Sigmoid colon (tissue), 7 donors: ENCODE measurements around the gene FKRP. TPM values are rescaled to one million over a fixed set of nuclear protein-coding genes. Genes with fewer than 3 reads are reported as not detected.

Source experiments
- DNase-seq: peaks from one replicate; pipeline ENCODE4 v3.0.0-alpha.2; 2019
- H3K27ac ChIP-seq, 4 donors: fragments of 200-600 bp; sonication (generic); one replicate each; pipeline ENCODE4 v1.5.1; 2016 to 2019; ENCODE audit warnings: mild to moderate bottlenecking in 1 of 4
- H3K27me3 ChIP-seq, 3 donors: fragments of 200-600 bp; sonication (generic); one replicate each; pipeline ENCODE4 v1.5.1; 2019; ENCODE audit warnings: mild to moderate bottlenecking in 1 of 3
- H3K36me3 ChIP-seq, 4 donors: fragments of 200-600 bp; sonication (generic); one replicate each; pipeline ENCODE4 v1.5.1; 2016 to 2019
- H3K4me1 ChIP-seq, 4 donors: fragments of 200-600 bp; sonication (generic); one replicate each; pipeline ENCODE4 v1.5.1; 2017 to 2019
- H3K4me3 ChIP-seq, 4 donors: fragments of 200-600 bp; sonication (generic); one replicate each; pipeline ENCODE4 v1.5.1; 2017 to 2019; ENCODE audit warnings: mild to moderate bottlenecking in 2 of 4, moderate library complexity in 1 of 4
- H3K9me3 ChIP-seq, 4 donors: fragments of 200-600 bp in 3 of 4; sonication (generic) in 3 of 4; one replicate each; pipeline versions ENCODE4 v1.5.1 to v1.6.1; 2013 to 2019
- CTCF ChIP-seq, 4 experiments: fragments of 450-650 bp in 3 of 4; fragments of 200-600 bp in 1 of 4; IDR thresholded peaks; one replicate each; pipeline ENCODE4 v1.5.1; 2016 to 2019; ENCODE audit warnings: antibody characterized with exemption in 4 of 4, mild to moderate bottlenecking in 3 of 4, moderate library complexity in 2 of 4
- EP300 ChIP-seq, 4 donors: sonication (generic); formaldehyde crosslinking; IDR thresholded peaks; one replicate each; pipeline ENCODE4 v1.6.1; 2017; ENCODE audit warnings: antibody characterized with exemption in 4 of 4
- POLR2A ChIP-seq, 2 donors: fragments of 450-650 bp; IDR thresholded peaks; one replicate each; pipeline ENCODE4 v1.6.1; 2016; ENCODE audit warnings: antibody characterized with exemption in 2 of 2, mild to moderate bottlenecking in 2 of 2, moderate library complexity in 2 of 2
- POLR2AphosphoS5 ChIP-seq, 4 donors: sonication (generic); formaldehyde crosslinking; IDR thresholded peaks; one replicate each; pipeline ENCODE4 v1.6.1; 2017; ENCODE audit warnings: antibody characterized with exemption in 4 of 4
- WGBS, 2 donors: extraction: QIAGEN DNeasy Blood & Tissue Kit; methylation state at CpG; one replicate each; pipeline ENCODE4 v1.1.7; 2013; 5-methylcytosine and 5-hydroxymethylcytosine counted together
- intact Hi-C: fragments of 100-400 bp; cut with DNase I; formaldehyde crosslinking; loops from one replicate; pipeline ENCODE4 v1.15.1; 2023
- polyA plus RNA-seq, 3 donors: library from polyadenylated mRNA; stranded (reverse); fragments of 200-250 nt; gene quantifications; one replicate each; pipeline ENCODE4 v1.2.3, GENCODE V29; 2013
- total RNA-seq, 4 donors: library from RNA; depleted of rRNA; stranded (reverse); fragments of >200 nt; gene quantifications; one replicate each; pipeline ENCODE4 v1.1.0, GENCODE V29; 2016
- donor health status: healthy with polysubstance abuse.
- donor health status: Bipolar disorder and iron deficiency.
- donor health status: healthy.

Gene FKRP
- total RNA-seq, result 10 to 100 TPM; 15.0 to 31.0 (median 15.7) TPM
- 10 to 100 TPM in 1 of 3 donors, 1 to 10 TPM in 2; 1.4 to 11.9 (median 3.6) TPM for polyA plus RNA-seq

GRCh38 chr19:46745521-46746280 lies at the start of gene FKRP:
Gene FKRP (plus strand): TSS chr19:46746057. CDS start chr19:46755451, 9,394 bp downstream.
- Histone ChIP-seq H3K4me1 (peaks cover 0 to 56% (median 52%) of the 10 kb centered on the region in 4 donors), H3K9me3 (no peaks in the 10 kb centered on the region), H3K36me3 (peaks cover 0 to 16% (median 5%) of the 10 kb centered on the region in 4 donors), H3K27ac (peak within 1 kb of the TSS; percentile 86 to 97 (median 92)), H3K27me3 (no peaks in the 10 kb centered on the region), H3K4me3 (peak within 1 kb of the TSS; percentile 73 to 100 (median 96))
- DNase-seq, result no peak
- TF ChIP-seq EP300 (IDR thresholded peaks at IDR 0.05), result no peak
- WGBS, 2 donors, result 1% methylated on average over 68 of the region's 68 CpGs
- intact Hi-C loops, result loop anchor here (5.0 kb wide), 1 partner anchor 43 kb away; no protein-coding TSS in a partner anchor

- DNase-seq, result no peak
- Histone ChIP-seq H3K36me3 (peaks cover 26 to 92% (median 65%) of the 10 kb centered on the region in 4 donors), H3K27ac (no peak overlapping the region), H3K4me3 (peak overlapping the region in 2 of 4 donors; percentile 33 to 39), H3K4me1 (peaks cover 0 to 13% (median 6%) of the 10 kb centered on the region in 4 donors), H3K27me3 (no peaks in the 10 kb centered on the region), H3K9me3 (no peaks in the 10 kb centered on the region)
- TF ChIP-seq CTCF (IDR thresholded peaks at IDR 0.05) (no peak), POLR2AphosphoS5 (IDR thresholded peaks at IDR 0.05) (no peak), EP300 (IDR thresholded peaks at IDR 0.05) (no peak), POLR2A (IDR thresholded peaks at IDR 0.05) (no peak)
- intact Hi-C loops, result no loop called here
- 49 to 81% methylated on average over 9 of the region's 9 CpGs for WGBS, 2 donors
Observed at GRCh38 chr19:46696866-46697203, 49.0 kb upstream of the FKRP start.

GRCh38 chr19:46697204-46697960 lies 48.5 kb upstream of the FKRP start:
- no peak overlapping the region for H3K27ac ChIP-seq
- no peaks in the 10 kb centered on the region for H3K27me3 ChIP-seq
- peak; percentile 94 for DNase-seq
- peaks cover 0 to 13% (median 6%) of the 10 kb centered on the region in 4 donors for H3K4me1 ChIP-seq
- TF ChIP-seq EP300 (IDR thresholded peaks at IDR 0.05) (no peak), CTCF (IDR thresholded peaks at IDR 0.05) (no peak)
- 12 to 52% methylated on average over 39 of the region's 39 CpGs for WGBS, 2 donors
- H3K9me3 ChIP-seq, result no peaks in the 10 kb centered on the region
- intact Hi-C loops, result no loop called here
- H3K4me3 ChIP-seq, result peak overlapping the region; percentile 2 to 39 (median 28)
- H3K36me3 ChIP-seq, result peaks cover 26 to 92% (median 60%) of the 10 kb centered on the region in 4 donors

- TF ChIP-seq CTCF (IDR thresholded peaks at IDR 0.05) (no peak), POLR2AphosphoS5 (IDR thresholded peaks at IDR 0.05) (no peak), POLR2A (IDR thresholded peaks at IDR 0.05) (no peak), EP300 (IDR thresholded peaks at IDR 0.05) (no peak)
- Histone ChIP-seq H3K27ac (no peak overlapping the region), H3K27me3 (no peaks in the 10 kb centered on the region), H3K9me3 (no peaks in the 10 kb centered on the region), H3K4me3 (no peak overlapping the region), H3K4me1 (peaks cover 0 to 13% (median 6%) of the 10 kb centered on the region in 4 donors), H3K36me3 (peaks cover 15 to 92% (median 59%) of the 10 kb centered on the region in 4 donors)
- DNase-seq, result no peak
- intact Hi-C loops, result no loop called here
- 95 to 98% methylated on average over 11 of the region's 11 CpGs for WGBS, 2 donors
Observed at GRCh38 chr19:46698395-46699321, 47.2 kb upstream of the FKRP start.
